8988T (cell line): ENCODE data around the gene SLC39A11.
"Not testable (repeated sequence)": the region's sequence is repeated elsewhere in the genome, so short reads cannot be mapped to it uniquely, and the experiment has no call there.

Source experiments
- DNase-seq: peaks from one replicate; pipeline ENCODE4 v3.0.0; 2011

Gene SLC39A11

GRCh38 chr17:72858826-72859495, 233.5 kb downstream of the SLC39A11 start:
- DNase-seq: no peak

GRCh38 chr17:72853440-72854415, 238.8 kb downstream of the SLC39A11 start:
- DNase-seq: no peak

GRCh38 chr17:72852277-72852938, 240.1 kb downstream of the SLC39A11 start:
- no peak for DNase-seq

- DNase-seq: no peak
These were observed 241.9 kb downstream of the SLC39A11 start for GRCh38 chr17:72850410-72851118.

GRCh38 chr17:72846399-72846798, 246.1 kb downstream of the SLC39A11 start:
- DNase-seq: no peak

- DNase-seq: no peak
These were observed 248.9 kb downstream of the SLC39A11 start for GRCh38 chr17:72843591-72843990.

- DNase-seq: no peak
These were observed 252.5 kb downstream of the SLC39A11 start for GRCh38 chr17:72840019-72840418.

DNA sequence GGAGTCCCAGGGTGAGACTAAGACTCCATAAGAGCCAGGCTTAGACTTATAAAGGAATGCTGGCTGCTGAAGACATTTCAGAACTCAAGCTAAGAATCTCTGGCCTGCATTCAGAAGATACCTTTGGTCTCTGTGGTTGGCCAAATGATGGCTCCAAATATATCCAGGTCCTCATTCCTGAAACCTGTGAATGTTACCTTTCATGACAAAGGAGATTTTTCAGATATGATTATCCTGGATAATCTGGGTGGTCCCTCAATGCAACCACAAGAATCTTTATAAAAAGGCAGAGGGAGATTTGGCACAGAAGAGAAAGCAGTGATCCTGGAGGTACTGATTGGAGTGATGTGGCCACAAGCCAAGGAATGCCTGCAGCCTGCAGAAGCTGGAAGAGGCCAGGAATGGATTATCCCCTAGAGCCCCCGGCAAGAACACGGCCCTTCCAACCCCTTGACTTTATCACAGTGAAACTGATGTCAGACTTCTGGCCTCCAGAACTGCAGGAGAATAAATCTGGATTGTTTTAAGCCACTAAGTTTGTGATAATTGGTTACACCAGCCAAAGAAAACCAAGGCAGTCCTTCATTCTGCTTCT, 253.3 kb downstream of the SLC39A11 start:
- DNase-seq: no peak

- no peak for DNase-seq
These were observed 253.9 kb downstream of the SLC39A11 start for GRCh38 chr17:72838581-72838980.

GRCh38 chr17:72838068-72838467, 254.4 kb downstream of the SLC39A11 start:
- DNase-seq: no peak

- no peak for DNase-seq
These were observed 255.2 kb downstream of the SLC39A11 start for GRCh38 chr17:72837335-72837734.

DNA sequence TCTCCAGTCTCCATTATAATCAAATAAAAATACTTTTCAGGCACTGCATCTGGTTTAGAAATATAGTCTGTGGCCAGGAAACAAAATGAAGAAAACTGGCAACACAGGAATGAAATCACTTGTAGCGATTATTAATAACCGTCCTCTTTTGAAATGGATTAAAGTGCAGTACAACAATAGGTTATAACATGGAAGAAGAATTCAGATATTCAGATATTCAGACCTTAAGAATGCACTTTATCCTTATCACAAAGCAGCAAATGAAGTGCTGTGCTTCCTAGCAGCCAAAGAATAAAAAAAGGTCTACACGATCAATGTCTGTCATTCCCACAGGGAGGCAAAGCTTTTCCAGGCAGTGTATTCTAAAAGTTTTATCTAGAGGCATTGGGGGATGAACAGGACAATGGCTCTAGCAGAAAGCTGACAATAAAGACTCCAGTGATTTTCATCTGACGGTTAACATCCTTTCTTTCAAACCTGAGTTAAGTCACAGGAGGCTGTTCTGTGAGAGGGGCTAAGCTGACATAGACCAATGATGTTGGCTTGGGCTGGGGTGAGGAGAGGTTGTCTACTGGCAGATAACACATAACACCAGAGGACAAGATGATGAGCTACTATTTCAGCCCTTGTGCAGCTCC, 259.2 kb downstream of the SLC39A11 start:
- no peak for DNase-seq

GRCh38 chr17:72832306-72832705, 260.2 kb downstream of the SLC39A11 start:
- no peak for DNase-seq

DNA sequence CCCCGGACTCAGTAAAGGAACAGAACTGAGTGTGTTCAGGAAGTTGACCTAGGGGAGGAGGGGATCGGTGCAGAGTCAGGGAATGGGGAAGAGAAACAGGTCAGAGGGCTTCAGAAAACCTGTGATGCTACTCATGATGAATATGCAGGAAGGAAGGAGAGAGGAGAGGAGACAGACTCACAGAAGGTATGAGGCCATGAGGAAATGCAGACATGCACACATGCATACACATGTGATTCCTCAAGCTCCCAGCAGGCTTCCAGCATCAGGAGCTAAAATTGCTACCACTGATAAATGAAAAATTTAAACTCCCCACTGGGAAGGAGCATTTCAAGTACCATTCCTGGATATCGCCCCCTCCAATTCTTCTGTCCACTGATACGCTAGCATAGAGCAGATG, 262.6 kb downstream of the SLC39A11 start:
- no peak for DNase-seq

DNA sequence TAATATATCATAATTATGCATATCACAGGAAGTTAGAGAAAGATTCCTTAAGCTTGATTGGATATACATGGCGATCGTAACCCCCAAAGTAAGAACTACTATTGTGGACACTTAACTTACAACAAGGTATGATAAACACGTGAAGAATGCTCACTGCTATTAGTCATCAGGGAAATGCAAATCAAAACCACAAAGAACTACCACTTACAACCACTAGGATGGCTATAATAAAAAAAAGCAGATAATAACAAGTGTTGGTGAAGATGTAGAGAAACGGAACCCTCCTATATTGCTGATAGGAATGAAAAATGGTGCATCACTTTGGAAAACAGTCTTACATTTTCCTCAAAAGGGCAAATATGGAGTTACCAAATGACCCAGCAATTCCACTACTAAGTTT, 265.9 kb downstream of the SLC39A11 start:
- no peak for DNase-seq

- DNase-seq: not testable (repeated sequence)
These were observed 266.4 kb downstream of the SLC39A11 start for GRCh38 chr17:72826059-72826458.

DNA sequence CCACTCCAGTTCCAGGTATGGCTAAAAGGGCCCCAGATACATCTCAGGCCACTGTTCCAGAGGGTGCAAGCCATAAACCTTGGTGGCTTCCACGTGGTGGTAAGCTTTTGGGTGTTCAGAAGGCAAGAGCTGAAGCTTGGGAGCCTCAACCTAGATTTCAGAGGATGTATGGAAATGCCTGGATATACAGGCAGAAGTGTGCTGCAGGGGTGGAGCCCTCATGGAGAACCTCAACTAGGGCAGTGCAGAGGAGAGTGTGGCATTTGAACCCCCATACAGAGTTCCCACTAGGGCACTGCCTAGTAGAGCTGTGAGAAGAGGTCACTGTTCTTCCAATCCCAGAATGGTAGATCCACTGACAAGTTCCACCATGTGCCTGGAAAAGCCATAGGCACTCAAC, 267.3 kb downstream of the SLC39A11 start:
- DNase-seq: no peak

DNA sequence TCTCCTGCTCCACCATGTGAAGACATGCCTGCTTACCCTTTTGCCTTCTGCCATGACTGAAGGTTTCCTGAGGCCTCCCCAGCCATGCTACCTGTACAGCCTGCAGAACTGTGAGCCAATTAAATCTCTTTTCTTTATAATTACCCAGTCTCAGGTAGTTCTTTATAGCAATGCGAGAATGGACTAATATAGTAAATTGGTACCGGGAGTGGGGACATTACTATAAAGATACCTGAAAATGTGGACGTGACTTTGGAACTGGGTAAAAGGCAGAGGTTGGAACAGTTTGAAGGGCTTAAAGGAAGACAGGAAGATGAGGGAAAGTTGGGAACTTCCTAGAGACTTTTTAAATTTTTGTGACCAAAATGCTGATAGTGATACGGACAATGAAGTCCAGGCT, 268.2 kb downstream of the SLC39A11 start:
- not testable (repeated sequence) for DNase-seq

GRCh38 chr17:72822358-72823023, 270.0 kb downstream of the SLC39A11 start:
- no peak for DNase-seq

- DNase-seq: no peak
These were observed 276.1 kb downstream of the SLC39A11 start for GRCh38 chr17:72816406-72816805.

DNA sequence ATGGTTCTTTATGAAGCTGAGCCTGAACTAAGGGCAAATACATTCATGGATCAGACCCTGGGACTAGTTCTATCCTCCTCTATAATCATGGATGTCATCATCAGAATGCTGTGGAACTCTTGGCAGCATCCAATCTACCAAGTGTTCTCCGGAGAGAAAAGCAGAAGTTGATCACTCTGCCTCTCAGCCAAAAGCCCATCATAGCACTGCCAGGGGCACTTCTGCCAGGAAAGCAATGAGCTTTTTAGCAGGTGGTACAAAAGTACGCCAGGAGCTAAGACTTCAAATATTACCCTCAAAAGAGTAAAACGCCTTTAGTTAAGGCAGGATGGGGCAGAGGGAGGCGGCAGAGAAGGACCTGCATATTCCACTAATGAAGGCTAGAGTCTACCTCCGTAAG, 279.0 kb downstream of the SLC39A11 start:
- DNase-seq: no peak
